EH (cell line): ENCODE results near the gene ANKDD1A.

ENCODE experiments used
- DNase-seq: peaks from one replicate; pipeline ENCODE4 v3.0.0-alpha.2; 2015; ENCODE audit warnings: low read depth

ANKDD1A gene

DNA sequence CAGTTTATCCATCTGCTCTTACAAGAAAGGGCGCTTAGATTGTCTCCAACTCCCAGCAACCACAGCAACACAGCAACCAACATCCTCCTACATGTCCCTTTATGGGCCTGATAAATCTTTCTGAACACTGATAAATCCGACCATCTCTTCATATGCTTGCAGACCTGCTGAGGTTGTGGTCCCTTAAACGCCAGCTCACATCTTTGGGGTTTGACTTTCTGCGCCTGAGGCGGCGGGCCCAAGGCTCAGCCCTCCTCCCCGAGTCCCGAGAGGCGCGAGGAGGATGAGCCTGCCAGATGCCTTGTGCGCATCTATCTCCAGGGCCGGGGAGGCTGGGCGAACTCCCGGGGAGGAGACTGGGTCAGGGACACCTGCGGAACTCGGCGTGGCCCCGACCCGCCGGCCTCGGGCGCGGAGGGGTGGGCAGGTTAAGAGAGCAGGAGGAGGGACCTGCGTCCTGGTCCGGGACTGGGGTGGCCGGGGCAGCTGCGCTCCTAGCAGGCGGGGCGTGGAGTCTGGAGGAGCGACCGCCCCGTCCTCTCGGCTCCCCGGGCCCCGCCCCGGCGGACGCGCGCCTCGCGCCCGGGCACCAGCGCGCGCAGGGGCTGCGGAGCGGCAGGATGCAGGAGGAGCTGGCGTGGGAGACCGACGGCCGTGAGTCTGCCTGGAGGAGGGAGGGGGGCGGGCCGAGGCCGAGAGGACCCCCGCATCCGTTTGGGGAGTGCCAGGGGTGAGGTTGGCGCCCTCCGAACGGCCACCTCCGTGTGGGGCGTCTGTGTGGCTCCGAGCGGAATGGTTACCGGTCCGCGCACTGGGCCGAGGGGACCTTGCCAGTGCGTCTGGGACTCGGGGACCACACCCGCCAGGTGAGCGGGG lies at the start of gene ANKDD1A:
TSS of gene ANKDD1A (plus strand) at position 592 of the 876 bp plus-strand sequence. CDS start at position 621, 29 bp downstream.
- DNase-seq: peak; percentile 72

DNA sequence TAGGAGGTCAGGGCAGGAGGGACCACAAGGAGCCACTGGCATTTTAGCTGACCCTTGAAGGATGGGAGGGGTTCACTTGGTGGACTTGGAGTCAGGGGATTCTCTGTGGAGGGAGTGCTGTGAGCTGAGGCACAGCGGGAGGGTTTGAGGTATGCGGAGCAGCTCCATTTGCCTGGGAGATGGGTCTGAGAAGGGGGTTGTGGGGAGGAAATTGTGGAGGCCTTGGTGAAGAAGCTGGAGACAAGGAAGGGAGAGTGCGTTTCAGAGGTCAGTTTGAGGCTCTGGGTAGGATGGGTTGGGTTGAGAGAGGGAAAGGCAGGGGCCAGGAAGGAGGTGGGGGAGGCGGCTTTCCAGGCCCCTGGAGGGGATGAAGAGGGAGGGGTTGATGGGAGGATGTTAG lies 49.7 kb upstream of the ANKDD1A start:
- no peak for DNase-seq

DNA sequence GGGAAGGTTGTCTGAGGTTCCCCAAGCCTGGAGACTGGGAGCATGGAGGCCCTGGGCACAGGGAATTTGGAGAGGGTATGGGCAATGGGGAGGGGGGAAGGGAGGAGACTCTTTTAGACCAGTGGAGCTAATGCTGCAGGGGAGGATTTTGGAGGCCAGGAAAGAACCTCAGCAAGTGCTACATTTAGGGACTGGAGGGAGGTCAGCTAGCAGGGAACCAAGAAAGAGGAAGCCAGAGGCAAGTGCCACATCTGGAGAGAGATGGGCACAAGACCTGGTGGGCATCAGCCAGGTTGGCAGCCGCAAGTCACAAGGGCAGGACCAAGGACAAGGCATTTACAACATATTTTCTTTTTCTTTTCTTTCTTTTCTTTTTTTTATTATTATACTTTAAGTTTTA lies 49.3 kb upstream of the ANKDD1A start:
- no peak for DNase-seq

DNA sequence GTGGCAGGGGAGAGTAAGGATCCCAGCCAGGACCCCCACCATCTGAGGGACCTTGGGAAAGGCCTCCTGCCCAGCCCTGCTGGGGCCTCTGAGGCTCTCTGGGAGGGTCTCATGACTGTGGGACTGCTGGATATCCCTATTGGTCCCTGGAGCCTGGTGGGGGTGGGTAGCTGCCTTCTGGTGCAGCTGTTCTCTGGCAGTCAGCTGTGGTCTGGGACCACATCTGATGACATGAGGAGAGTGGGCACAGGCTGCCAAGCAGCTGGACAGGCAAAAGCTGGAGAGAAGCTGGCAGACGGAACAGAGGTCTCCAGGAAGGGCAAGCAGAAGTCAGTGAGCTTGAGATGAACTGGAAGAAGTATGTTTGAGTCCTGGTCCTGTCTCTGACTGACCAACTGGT lies 47.6 kb upstream of the ANKDD1A start:
- DNase-seq: no peak

DNA sequence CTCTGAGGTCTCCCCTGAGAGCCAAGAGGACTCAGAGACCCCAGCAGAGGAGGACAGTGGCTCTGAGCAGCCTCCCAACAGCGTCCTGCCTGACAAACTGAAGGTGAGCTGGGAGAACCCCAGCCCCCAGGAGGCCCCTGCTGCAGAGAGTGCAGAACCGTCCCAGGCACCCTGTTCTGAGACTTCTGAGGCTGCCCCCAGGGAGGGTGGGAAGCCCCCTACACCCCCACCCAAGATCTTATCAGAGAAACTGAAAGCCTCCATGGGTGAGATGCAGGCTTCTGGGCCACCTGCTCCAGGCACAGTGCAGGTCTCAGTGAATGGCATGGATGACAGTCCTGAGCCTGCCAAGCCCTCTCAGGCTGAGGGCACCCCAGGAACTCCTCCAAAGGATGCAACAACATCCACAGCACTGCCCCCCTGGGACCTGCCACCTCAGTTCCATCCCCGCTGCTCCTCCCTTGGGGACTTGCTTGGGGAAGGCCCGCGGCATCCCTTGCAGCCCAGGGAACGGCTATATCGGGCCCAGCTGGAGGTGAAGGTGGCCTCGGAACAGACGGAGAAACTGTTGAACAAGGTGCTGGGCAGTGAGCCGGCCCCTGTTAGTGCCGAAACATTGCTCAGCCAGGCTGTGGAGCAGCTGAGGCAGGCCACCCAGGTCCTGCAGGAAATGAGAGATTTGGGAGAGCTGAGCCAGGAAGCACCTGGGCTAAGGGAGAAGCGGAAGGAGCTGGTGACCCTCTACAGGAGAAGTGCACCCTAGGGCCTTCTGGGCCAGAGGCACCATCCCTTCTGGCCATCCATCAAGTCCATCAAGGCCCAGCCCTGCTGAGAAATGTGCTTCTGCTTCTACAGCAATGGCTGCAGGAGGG lies 46.3 kb upstream of the ANKDD1A start:
- DNase-seq: no peak

DNA sequence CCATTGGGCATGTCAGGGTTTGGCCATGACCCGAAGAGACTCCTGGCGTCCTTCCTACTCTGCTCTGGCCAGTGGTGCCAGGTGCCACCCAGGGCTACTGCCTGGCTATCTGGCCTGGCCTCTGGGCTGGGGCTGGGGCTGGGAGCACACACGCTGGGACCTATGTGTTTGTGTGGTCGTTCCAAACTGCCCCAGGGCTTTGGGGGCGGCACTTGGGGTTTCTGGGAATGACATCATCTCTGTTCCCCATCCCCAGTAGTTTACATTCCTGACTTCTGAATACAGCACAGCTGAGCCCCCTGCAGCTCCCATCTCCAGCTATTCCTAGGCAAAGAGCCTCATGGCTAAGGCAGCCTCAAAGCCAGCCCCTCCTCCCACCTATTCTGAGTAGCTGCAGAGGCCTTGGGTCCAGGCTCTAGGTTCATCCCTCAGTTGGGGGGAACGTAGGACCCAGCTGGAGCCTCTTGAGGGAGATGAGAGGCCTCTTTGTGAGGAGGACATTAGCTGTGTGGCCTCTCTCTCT lies 45.6 kb upstream of the ANKDD1A start:
- DNase-seq: peak; percentile 99

DNA sequence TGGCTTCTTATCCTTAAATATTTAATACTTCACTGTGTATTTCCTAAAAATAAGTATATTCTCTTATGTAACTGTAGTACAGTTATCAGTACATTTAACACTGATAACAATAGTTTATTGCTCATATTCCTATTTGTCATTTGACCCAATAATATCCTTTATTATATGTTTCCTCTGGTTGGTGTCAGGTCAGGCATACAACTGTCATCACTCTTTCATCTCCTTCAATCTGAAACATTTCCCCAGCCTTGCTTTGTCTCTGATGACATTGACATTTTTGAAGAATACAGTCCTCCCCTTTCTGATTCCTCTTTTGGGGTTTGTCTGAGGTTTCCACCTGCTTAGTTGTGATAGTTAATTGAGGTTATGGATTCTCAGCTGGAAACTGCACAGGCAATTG lies 42.2 kb upstream of the ANKDD1A start:
- no peak for DNase-seq

DNA sequence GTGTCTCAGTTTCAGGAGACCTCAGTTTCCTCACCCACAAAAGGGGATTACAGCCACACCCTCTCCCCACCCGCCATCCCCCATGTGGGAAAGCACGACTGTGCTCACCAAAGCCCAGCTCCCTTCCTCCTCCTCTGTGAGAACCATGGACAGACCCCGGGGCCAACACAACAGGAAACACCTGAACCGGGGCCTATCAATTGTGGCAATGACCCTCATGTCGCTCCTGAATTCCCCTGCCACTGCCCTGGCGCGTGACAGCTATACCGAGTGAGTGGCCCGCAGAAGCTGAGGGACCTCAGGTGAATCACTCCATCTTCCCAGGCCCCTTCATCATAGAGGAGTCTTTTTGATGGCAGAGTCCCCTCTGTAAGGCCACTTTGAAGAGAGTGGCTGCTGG lies 41.3 kb upstream of the ANKDD1A start:
- DNase-seq: no peak

DNA sequence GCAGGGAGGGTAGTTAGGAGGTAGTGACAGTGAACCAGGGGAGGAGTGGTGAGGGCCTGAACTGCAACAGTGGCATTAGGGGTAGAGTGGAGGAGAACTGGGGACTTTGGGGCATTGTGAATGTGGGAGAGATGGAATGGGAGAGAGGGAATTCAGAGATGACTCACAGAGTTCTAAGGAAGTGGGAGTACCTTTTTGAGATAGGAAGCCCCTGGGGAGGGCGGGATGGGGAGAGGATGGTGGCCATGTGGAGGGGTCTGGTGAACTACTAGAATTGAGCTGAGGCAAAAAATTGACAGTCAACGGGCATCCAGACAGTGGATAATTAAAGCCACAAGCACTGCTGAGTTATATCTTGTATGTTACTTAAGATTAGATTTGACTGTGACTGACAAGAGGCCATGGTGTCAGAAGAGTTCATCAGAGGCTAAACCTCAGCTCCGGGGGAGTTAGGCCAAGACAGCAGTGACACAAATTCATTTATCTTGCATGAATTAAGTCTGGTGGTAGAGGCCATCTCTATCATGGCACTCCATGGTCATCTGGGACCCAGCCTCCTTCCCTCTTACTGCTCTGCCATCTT lies 36.0 kb upstream of the ANKDD1A start:
- peak; percentile 27 for DNase-seq

DNA sequence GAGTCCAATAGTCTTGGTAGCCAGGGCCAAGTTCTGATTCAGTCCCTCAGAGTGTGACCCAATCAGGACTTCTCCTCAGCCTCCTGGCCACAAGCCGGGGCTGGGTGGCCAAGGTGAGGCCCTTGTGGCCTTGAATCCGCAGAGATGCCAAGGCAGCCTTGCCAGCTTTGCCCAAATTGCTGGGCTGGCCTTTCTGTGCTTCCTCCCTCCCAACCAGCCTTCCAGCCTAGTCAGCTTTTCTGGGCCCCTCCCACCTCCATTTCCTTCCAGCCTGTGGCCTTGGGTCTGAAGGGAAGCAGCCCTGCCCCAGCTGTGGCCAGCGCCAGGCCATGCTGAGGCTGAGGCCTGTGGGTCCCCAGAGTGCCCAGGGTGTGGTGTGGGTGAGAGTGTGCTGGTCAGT lies 34.3 kb upstream of the ANKDD1A start:
- DNase-seq: peak; percentile 46

DNA sequence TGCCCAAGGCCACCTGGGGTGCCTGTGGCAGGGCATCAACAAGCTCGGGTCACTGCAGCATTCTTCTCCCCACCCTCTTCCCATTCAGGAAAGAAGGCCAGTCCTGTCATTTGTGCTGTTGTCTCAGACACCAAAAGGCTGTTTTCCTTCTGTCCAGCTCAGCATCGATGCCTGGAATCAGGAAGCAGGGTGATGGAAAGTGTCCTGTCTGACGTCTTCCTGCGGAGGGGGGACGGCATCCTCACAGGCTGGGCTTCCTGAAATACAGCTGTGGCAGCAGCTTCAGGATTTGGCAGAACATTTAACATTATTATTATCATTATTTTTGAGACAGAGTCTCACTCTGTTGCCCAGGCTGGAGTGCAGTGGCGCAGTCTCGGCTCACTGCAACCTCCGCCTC lies 33.0 kb upstream of the ANKDD1A start:
- no peak for DNase-seq

DNA sequence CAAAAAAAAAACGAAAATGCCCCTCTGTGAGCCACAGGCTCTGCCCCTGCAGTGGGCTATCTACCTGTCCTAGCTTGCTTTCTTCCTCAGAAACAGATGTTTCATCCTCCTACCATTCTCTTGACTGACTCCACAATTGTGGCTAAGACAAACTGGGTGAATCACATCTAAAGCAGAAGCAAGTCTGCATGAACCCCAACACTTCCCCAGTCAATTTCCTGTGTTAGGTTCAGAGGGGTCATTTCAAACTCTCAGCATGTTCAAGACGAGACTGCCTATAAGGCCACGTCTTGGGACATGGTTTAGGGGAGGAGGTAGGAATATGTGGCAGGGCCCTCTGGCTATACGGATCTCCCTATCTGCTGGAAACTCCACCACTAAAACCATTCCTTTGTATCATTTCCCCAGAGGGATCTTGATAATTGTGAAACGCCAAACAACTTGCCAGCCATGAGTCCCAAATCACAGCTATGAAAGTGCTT lies 28.6 kb upstream of the ANKDD1A start:
- DNase-seq: no peak

DNA sequence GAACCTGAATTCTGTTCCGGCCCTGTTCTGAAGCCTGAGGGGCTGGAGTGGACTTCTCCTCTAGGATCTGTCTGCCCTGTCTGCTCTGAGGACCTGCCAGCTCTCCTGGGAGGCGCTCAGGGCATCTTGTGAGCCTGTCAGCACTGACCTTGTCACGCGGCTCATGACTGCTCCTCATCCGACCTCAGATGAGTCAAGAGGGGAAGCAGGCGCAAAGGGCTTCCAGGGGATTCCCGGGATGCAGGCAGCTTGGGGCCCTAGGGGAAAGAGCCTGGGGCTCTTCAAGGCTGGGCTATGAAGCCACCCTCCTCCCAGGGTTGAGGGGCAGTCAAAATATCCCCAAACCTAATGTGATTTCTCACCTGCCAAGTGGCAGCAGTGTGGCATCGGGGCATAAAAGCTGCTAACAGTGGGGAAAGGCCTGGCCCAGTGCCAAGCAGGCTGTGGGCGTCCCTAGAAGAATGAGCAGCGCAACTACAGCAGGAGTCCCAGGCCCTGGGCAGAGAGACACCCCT lies 27.6 kb upstream of the ANKDD1A start:
- peak; percentile 90 for DNase-seq

DNA sequence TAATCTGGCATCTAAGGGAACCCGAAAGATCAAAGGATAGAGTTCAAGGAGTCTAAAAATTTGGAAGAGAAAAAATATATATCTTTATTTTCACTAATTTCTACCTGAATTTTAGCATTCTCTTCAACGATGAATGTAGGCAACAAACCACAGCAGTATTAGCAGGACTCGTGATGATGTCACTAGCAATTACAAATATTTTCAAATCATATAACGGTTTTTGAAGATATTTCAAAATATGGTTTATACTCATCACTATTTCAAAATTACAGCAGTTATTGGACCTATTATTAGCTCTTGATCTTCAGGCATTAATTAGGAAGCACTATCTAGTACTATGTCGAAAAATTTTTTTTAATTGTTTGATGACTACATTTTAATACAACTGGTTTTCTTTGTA lies 27.0 kb upstream of the ANKDD1A start:
- no peak for DNase-seq

DNA sequence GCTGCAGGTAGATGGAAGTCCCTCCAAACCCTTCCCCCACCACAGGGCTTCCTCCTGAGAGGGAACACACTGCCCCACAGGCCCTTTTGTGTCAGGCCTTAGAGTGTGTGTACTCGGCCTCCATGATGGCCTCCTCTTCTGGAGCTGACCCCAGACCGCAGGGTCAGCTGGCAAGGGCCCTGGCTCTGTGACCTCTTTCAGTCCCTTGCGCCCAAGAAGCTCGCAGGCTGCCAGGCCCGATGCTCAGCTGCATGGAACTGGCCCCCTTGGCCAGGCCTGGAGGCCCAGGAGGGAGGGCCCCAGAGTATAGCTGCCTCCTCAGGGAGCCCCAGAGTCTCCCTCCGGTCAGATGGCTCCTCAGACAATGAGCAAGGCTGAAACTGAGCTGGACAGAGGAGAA lies 23.4 kb upstream of the ANKDD1A start:
- no peak for DNase-seq

DNA sequence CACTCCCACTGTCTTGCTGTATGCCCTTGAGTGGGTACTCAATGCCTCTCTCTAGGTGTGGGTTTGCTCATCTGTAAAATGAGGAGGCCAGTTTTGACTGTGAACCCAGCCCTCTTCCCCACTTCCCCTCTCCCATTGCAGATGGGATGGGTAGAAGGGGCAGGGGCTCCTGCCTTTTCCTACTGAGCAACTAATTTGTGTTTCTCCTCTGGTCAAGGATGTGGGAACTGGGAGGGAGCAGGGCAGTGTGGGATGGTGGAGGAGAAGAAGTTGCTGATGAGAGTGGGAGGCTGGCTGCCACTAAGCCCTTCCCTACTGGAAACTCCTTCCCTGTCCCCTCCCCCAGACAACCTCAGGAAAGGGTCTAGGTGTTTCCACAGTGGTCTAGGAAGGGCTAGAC lies 20.1 kb upstream of the ANKDD1A start:
- no peak for DNase-seq

DNA sequence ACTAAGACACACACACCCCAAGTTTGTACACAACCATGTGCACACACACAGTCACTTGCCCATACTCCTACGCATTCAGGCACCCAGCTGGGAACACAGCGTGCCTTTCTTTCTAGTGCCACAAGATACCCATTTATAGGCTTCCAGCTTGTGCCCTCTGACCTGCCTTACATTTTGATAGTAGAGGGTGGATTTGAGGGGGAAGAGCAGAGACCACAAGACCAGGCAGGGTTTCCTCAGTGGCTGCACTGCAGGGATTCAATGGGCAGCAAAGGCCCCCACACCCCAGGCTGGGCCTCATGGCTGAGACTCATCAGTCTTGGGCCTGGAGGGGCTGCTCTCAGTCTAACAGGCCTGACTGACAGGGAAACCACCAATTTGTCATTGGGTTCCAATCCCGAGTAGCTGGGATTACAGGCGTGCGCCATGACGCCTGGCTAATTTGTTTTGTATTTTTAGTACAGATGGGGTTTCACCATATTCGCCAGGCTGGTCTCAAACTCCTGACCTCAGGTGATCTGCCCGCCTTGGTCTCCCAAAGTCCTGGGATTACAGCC lies 18.8 kb upstream of the ANKDD1A start:
- DNase-seq: no peak

DNA sequence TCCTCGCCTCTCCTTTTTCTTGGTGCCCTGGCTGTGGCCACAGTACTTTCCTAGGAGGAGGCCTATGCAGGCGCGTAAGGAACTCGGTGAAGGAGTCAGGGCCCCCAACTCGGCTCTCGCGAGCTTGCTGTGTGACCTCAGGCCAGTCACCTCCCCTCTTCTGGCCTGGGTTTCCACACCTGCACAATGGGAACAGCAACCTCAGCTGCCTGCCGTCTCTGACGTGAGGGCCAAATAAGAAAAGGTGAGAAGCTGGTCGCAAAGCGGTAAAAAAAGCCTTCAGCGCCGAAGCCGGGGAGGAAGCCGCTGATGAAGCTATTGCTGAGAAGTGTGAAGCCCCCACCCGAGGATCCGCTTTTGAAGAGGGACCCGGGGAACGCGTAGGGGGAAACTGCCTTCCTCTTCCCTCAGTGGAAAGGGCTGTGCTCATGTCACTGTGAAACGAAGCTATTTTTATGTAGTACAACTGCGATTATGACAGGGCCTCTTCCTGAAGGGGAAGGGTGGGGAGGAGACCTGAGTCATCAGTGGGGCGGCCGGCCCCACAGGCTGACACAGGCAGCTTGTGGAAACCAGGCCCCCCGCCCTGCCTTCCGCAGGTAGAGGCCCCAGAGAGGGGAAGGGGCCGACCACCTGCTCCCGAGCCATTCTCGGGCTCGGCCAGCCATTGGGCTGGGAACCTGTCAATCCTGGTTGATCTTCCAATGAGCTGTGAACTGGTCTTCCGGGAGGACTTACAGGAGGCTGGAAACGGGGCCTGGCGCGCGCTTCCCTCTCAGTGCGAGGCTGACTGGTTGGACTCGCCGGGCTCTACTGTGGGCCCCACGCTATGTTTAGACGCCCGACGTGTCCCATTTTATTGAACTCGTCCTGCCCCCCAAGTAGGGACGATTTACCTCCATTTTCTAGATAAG lies 18.0 kb upstream of the ANKDD1A start:
- DNase-seq: peak; percentile 88

DNA sequence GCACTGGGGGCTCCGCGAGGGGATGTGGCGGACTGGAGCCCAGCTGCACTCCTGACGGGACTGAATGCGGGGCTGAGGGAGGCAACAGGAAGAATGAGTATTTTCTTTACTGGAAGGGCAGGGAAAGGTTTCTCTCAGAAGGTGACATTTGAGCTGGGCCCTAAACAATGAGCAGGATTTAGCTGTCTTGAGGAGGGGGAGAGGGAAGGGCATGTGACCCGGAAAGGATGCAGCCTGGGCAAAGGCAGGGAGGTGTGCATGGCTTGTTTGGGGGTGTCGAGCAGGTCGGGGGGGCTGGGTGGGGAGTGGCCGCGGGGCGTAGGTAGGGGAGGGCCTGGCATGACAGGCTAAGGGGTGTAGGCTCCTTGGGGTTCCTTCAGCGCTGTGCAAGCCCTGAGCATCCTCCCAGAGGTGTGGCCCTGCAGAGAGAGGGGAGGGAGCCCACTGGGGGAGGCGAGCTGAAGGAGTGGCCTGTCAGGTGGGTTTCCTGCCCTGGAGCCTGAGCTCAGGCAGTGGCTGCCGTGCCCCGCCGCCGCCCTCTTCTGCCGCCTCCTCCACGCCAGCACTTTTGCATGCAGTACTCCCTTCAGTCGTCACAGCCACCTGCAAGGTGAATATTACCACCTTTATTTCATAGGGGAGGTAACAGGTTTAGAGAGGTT lies 17.2 kb upstream of the ANKDD1A start:
- no peak for DNase-seq
